Uterus (tissue), 4 donors: ENCODE data around the gene GDPGP1. TPM values are rescaled to one million over a fixed set of nuclear protein-coding genes. Genes with fewer than 3 reads are reported as not detected.
"Not testable (repeated sequence)": the region's sequence is repeated elsewhere in the genome, so short reads cannot be mapped to it uniquely, and the experiment has no call there.

ENCODE experiments used
- DNase-seq, 2 donors: peaks; one replicate each; pipeline ENCODE4 v3.0.0-alpha.2; 2019 to 2020
- H3K27ac ChIP-seq, 2 donors: fragments of 200-600 bp; sonication (generic); 1 replicate in 1 of 2; 2 replicates in 1 of 2; pipeline ENCODE4 v1.5.1; 2016 to 2018
- H3K27me3 ChIP-seq, 2 donors: fragments of 200-600 bp; sonication (generic); one replicate each; pipeline ENCODE4 v1.5.1; 2018 to 2019; ENCODE audit warnings: control low read depth in 1 of 2
- H3K36me3 ChIP-seq, 2 donors: fragments of 200-600 bp; sonication (generic); one replicate each; pipeline ENCODE4 v1.5.1; 2019; ENCODE audit warnings: control low read depth in 1 of 2
- H3K4me1 ChIP-seq, 2 donors: fragments of 200-600 bp; sonication (generic); one replicate each; pipeline ENCODE4 v1.5.1; 2018 to 2019; ENCODE audit warnings: control low read depth in 1 of 2
- H3K4me3 ChIP-seq, 2 donors: fragments of 200-600 bp; sonication (generic); 1 replicate in 1 of 2; 2 replicates in 1 of 2; pipeline ENCODE4 v1.5.1; 2018 to 2019; ENCODE audit warnings: mild to moderate bottlenecking in 1 of 2
- H3K9me3 ChIP-seq, 2 donors: fragments of 200-600 bp; sonication (generic); one replicate each; pipeline ENCODE4 v1.5.1; 2019; ENCODE audit warnings: control low read depth in 1 of 2
- CTCF ChIP-seq, 4 experiments: fragments of 200-600 bp in 2 of 4; fragments of 450-650 bp in 2 of 4; sonication (generic) in 2 of 4; IDR thresholded peaks; one replicate each; pipeline ENCODE4 v1.5.1; 2016 to 2019; ENCODE audit warnings: antibody characterized with exemption in 4 of 4, mild to moderate bottlenecking in 2 of 4, moderate library complexity in 1 of 4
- POLR2A ChIP-seq, 2 donors: fragments of 450-650 bp; IDR thresholded peaks; one replicate each; pipeline ENCODE4 v1.6.1; 2016; ENCODE audit warnings: antibody characterized with exemption in 2 of 2, mild to moderate bottlenecking in 1 of 2, moderate library complexity in 1 of 2
- intact Hi-C: fragments of 100-400 bp; cut with DNase I; formaldehyde crosslinking; loops from one replicate; pipeline ENCODE4 v1.15.1; 2023; ENCODE audit warnings: low total_unique reads
- total RNA-seq, 4 donors: library from RNA; depleted of rRNA in 3 of 4; stranded (reverse); fragments of >200 nt in 3 of 4; gene quantifications; one replicate each; pipeline versions ENCODE4 v1.1.0 to v1.2.4, GENCODE V29; 2014 to 2023
- donor health status: DM: yes; HTN: yes; CAD: no.

Gene GDPGP1
- 10 to 100 TPM in 1 of 4 donors, 1 to 10 TPM in 1, under 1 TPM in 2; under 0.01 to 15.0 (median 4.0) TPM for total RNA-seq

GRCh38 chr15:90234096-90234988, at the start of gene GDPGP1:
Gene GDPGP1, plus strand, starts transcription at chr15:90234209. Its CDS starts 6,700 bp downstream, at chr15:90240909.
- TF ChIP-seq POLR2A (IDR thresholded peaks at IDR 0.05): peak; percentile 55 to 71
- no peak for TF ChIP-seq CTCF (IDR thresholded peaks at IDR 0.05)
- H3K9me3 ChIP-seq: no peaks in the 10 kb centered on the region
- H3K4me3 ChIP-seq: peak within 1 kb of the TSS; percentile 76 to 81
- no peaks in the 10 kb centered on the region for H3K27me3 ChIP-seq
- H3K4me1 ChIP-seq: peaks cover 0 to 4% of the 10 kb centered on the region in 2 donors
- DNase-seq: no peak
- intact Hi-C loops: no loop called here
- H3K36me3 ChIP-seq: no peaks in the 10 kb centered on the region
- H3K27ac ChIP-seq: peak within 1 kb of the TSS; percentile 86 to 91

- intact Hi-C loops: no loop called here
- peaks cover 0 to 8% of the 10 kb centered on the region in 2 donors for H3K4me1 ChIP-seq
- no peaks in the 10 kb centered on the region for H3K9me3 ChIP-seq
- no peaks in the 10 kb centered on the region for H3K36me3 ChIP-seq
- peak overlapping the region; percentile 74 to 78 for H3K4me3 ChIP-seq
- H3K27me3 ChIP-seq: no peaks in the 10 kb centered on the region
- TF ChIP-seq CTCF (IDR thresholded peaks at IDR 0.05) (peak in 1 of 4 experiments; percentile 3), POLR2A (IDR thresholded peaks at IDR 0.05) (peak in 1 of 2 donors; percentile 53)
- DNase-seq: peak; percentile 61 to 76
- peak overlapping the region; percentile 94 to 98 for H3K27ac ChIP-seq
These were observed 49.0 kb upstream of the GDPGP1 start for GRCh38 chr15:90184786-90185704.

GRCh38 chr15:90187257-90187868, 46.6 kb upstream of the GDPGP1 start:
- H3K27ac ChIP-seq: peak overlapping the region; percentile 18 to 52
- H3K36me3 ChIP-seq: no peaks in the 10 kb centered on the region
- H3K4me3 ChIP-seq: no peak overlapping the region
- peaks cover 0 to 8% of the 10 kb centered on the region in 2 donors for H3K4me1 ChIP-seq
- intact Hi-C loops: no loop called here
- no peak for DNase-seq
- no peaks in the 10 kb centered on the region for H3K9me3 ChIP-seq
- TF ChIP-seq POLR2A (IDR thresholded peaks at IDR 0.05) (no peak), CTCF (IDR thresholded peaks at IDR 0.05) (no peak)
- H3K27me3 ChIP-seq: no peaks in the 10 kb centered on the region

- DNase-seq, H3K4me3 ChIP-seq, H3K27me3 ChIP-seq, H3K4me1 ChIP-seq, H3K36me3 ChIP-seq, intact Hi-C loops, H3K9me3 ChIP-seq: not testable (repeated sequence)
- H3K27ac ChIP-seq: peak overlapping the region in 1 of 2 donors; percentile 18
These were observed 45.9 kb upstream of the GDPGP1 start for GRCh38 chr15:90188065-90188464.
